HAP-1 (cell line): ENCODE measurements around the gene DXO.
"Not testable (repeated sequence)": the region's sequence is repeated elsewhere in the genome, so short reads cannot be mapped to it uniquely, and the experiment has no call there.

Source experiments
- DNase-seq, 2 experiments: peaks; one replicate each; pipeline ENCODE4 v3.0.0-alpha.2; 2016 to 2020; ENCODE audit warnings: low spot score in 2 of 2
- H3K27me3 ChIP-seq: fragments of 250-450 bp; sonication (Bioruptor Pico); 2 replicates; pipeline ENCODE4 v1.5.1; 2020; ENCODE audit warnings: low read depth, mild to moderate bottlenecking, moderate library complexity
- H3K36me3 ChIP-seq: fragments of 250-450 bp; sonication (Bioruptor Pico); replicated peaks from 2 replicates; pipeline ENCODE4 v1.5.1; 2020; ENCODE audit warnings: mild to moderate bottlenecking
- H3K4me1 ChIP-seq: fragments of 250-450 bp; sonication (Bioruptor Pico); 2 replicates; pipeline ENCODE4 v1.5.1; 2020; ENCODE audit warnings: mild to moderate bottlenecking
- H3K4me3 ChIP-seq: fragments of 250-450 bp; sonication (Bioruptor Pico); 2 replicates; pipeline ENCODE4 v1.5.1; 2020; ENCODE audit warnings: mild to moderate bottlenecking, moderate library complexity
- H3K9me3 ChIP-seq: fragments of 250-450 bp; sonication (Bioruptor Pico); 2 replicates; pipeline ENCODE4 v1.5.1; 2020; ENCODE audit warnings: mild to moderate bottlenecking, moderate library complexity
- in situ Hi-C: fragments of 300-500 bp; cut with MboI; formaldehyde crosslinking; loops from 3 replicates; pipeline ENCODE4 v1.14.3; 2020; ENCODE audit warnings: low sequenced_read_pairs, inconsistent platforms, mixed read lengths

DXO gene

GRCh38 chr6:31945507-31946369, 26.2 kb downstream of the DXO start, which contains the start of gene CFB:
Gene CFB (plus strand): TSS chr6:31946095. CDS start chr6:31946222, 127 bp downstream.
- no peaks in the 10 kb centered on the region for H3K9me3 ChIP-seq
- H3K4me1 ChIP-seq: no peaks in the 10 kb centered on the region
- peaks cover 21% of the 10 kb centered on the region for H3K27me3 ChIP-seq
- DNase-seq: no peak
- no peak within 1 kb of the TSS for H3K4me3 ChIP-seq
- no peaks in the 10 kb centered on the region for H3K36me3 ChIP-seq
- in situ Hi-C loops: no loop called here

GRCh38 chr6:31945154-31945506, 26.8 kb downstream of the DXO start:
- H3K36me3 ChIP-seq: no peaks in the 10 kb centered on the region
- in situ Hi-C loops: no loop called here
- no peak for DNase-seq
- no peak overlapping the region for H3K4me3 ChIP-seq
- no peaks in the 10 kb centered on the region for H3K9me3 ChIP-seq
- H3K4me1 ChIP-seq: no peaks in the 10 kb centered on the region
- H3K27me3 ChIP-seq: peaks cover 21% of the 10 kb centered on the region

GRCh38 chr6:31943742-31944141, 28.2 kb downstream of the DXO start:
- no peaks in the 10 kb centered on the region for H3K9me3 ChIP-seq
- no peaks in the 10 kb centered on the region for H3K36me3 ChIP-seq
- in situ Hi-C loops: no loop called here
- H3K4me3 ChIP-seq: no peak overlapping the region
- no peaks in the 10 kb centered on the region for H3K4me1 ChIP-seq
- DNase-seq: no peak
- peaks cover 21% of the 10 kb centered on the region for H3K27me3 ChIP-seq

GRCh38 chr6:31940256-31940664, 31.7 kb downstream of the DXO start:
- H3K36me3 ChIP-seq: no peaks in the 10 kb centered on the region
- H3K4me3 ChIP-seq: no peak overlapping the region
- in situ Hi-C loops: no loop called here
- H3K27me3 ChIP-seq: peaks cover 21% of the 10 kb centered on the region
- H3K9me3 ChIP-seq: no peaks in the 10 kb centered on the region
- H3K4me1 ChIP-seq: no peaks in the 10 kb centered on the region
- DNase-seq: no peak

- Histone ChIP-seq H3K9me3 (no peaks in the 10 kb centered on the region), H3K27me3 (0 out of 2 replicates have a peak, but pooled peaks cover 5% of the 10 kb centered on the region), H3K4me1 (no peaks in the 10 kb centered on the region), H3K4me3 (no peak overlapping the region), H3K36me3 (no peaks in the 10 kb centered on the region)
- no peak for DNase-seq
- in situ Hi-C loops: no loop called here
These were observed 36.1 kb downstream of the DXO start for GRCh38 chr6:31935823-31936222.

GRCh38 chr6:31935021-31935420, 36.9 kb downstream of the DXO start:
- Histone ChIP-seq H3K36me3 (no peaks in the 10 kb centered on the region), H3K4me1 (no peaks in the 10 kb centered on the region), H3K4me3 (no peak overlapping the region), H3K9me3 (no peaks in the 10 kb centered on the region), H3K27me3 (0 out of 2 replicates have a peak, but pooled peaks cover 5% of the 10 kb centered on the region)
- DNase-seq: no peak
- in situ Hi-C loops: no loop called here

GRCh38 chr6:31933537-31933936, 38.4 kb downstream of the DXO start:
- H3K27me3 ChIP-seq: 0 out of 2 replicates have a peak, but pooled peaks cover 5% of the 10 kb centered on the region
- no peak for DNase-seq
- in situ Hi-C loops: no loop called here
- no peaks in the 10 kb centered on the region for H3K9me3 ChIP-seq
- no peak overlapping the region for H3K4me3 ChIP-seq
- no peaks in the 10 kb centered on the region for H3K4me1 ChIP-seq
- H3K36me3 ChIP-seq: no peaks in the 10 kb centered on the region

- H3K4me3 ChIP-seq, DNase-seq, H3K27me3 ChIP-seq, H3K4me1 ChIP-seq, H3K9me3 ChIP-seq, H3K36me3 ChIP-seq, in situ Hi-C loops: not testable (repeated sequence)
These were observed 39.8 kb downstream of the DXO start for GRCh38 chr6:31932137-31932536.

- H3K27me3 ChIP-seq: peaks cover 8% of the 10 kb centered on the region; the same call in 1 of the 2 replicates
- in situ Hi-C loops: no loop called here
- no peak for DNase-seq
- H3K36me3 ChIP-seq: no peaks in the 10 kb centered on the region
- no peaks in the 10 kb centered on the region for H3K9me3 ChIP-seq
- H3K4me1 ChIP-seq: no peaks in the 10 kb centered on the region
- no peak overlapping the region for H3K4me3 ChIP-seq
These were observed 41.0 kb downstream of the DXO start for GRCh38 chr6:31930962-31931361.

GRCh38 chr6:31928672-31928939, 43.3 kb downstream of the DXO start:
- no peak for DNase-seq
- Histone ChIP-seq H3K27me3 (peaks cover 3% of the 10 kb centered on the region; the same call in 1 of the 2 replicates), H3K36me3 (no peaks in the 10 kb centered on the region), H3K9me3 (no peaks in the 10 kb centered on the region), H3K4me3 (no peak overlapping the region), H3K4me1 (no peaks in the 10 kb centered on the region)
- in situ Hi-C loops: no loop called here

- Histone ChIP-seq H3K4me3 (no peak overlapping the region), H3K9me3 (no peaks in the 10 kb centered on the region)
These were observed 43.9 kb downstream of the DXO start for GRCh38 chr6:31927863-31928671.

GRCh38 chr6:31927242-31927862, 44.6 kb downstream of the DXO start, which contains the start of gene C2:
Gene C2 (plus strand): TSS chr6:31927717. CDS start chr6:31927753, 36 bp downstream.
- Histone ChIP-seq H3K27me3 (peaks cover 3% of the 10 kb centered on the region; the same call in 1 of the 2 replicates), H3K9me3 (no peaks in the 10 kb centered on the region), H3K4me3 (no peak within 1 kb of the TSS), H3K4me1 (no peaks in the 10 kb centered on the region), H3K36me3 (no peaks in the 10 kb centered on the region)
- DNase-seq: no peak
- in situ Hi-C loops: no loop called here

More at GRCh38 chr6:31927863-31928671, 43.9 kb downstream of the DXO start:
- H3K4me1 ChIP-seq: no peaks in the 10 kb centered on the region
- DNase-seq: no peak
- in situ Hi-C loops: no loop called here
- H3K27me3 ChIP-seq: peaks cover 3% of the 10 kb centered on the region; the same call in 1 of the 2 replicates
- no peaks in the 10 kb centered on the region for H3K36me3 ChIP-seq

- Histone ChIP-seq H3K4me3 (no peak overlapping the region), H3K4me1 (no peaks in the 10 kb centered on the region), H3K36me3 (no peaks in the 10 kb centered on the region), H3K27me3 (peaks cover 3% of the 10 kb centered on the region; the same call in 1 of the 2 replicates), H3K9me3 (no peaks in the 10 kb centered on the region)
- no peak for DNase-seq
- in situ Hi-C loops: no loop called here
These were observed 49.0 kb downstream of the DXO start for GRCh38 chr6:31922942-31923341.

- no peaks in the 10 kb centered on the region for H3K9me3 ChIP-seq
- in situ Hi-C loops: no loop called here
These were observed 51.1 kb downstream of the DXO start for GRCh38 chr6:31920811-31921210.

More at GRCh38 chr6:31920811-31921210, 51.1 kb downstream of the DXO start:
- no peaks in the 10 kb centered on the region for H3K27me3 ChIP-seq
- no peaks in the 10 kb centered on the region for H3K4me1 ChIP-seq
- no peak for DNase-seq
- H3K36me3 ChIP-seq: no peaks in the 10 kb centered on the region
- H3K4me3 ChIP-seq: no peak overlapping the region
